ENCODE results near the gene MS4A4E.

MS4A4E gene

GRCh38 chr11:60222141-60222540, 20.8 kb downstream of the MS4A4E start:
- no peak overlapping the region for H3K9ac ChIP-seq
- H3K36me3 ChIP-seq (ENCODE audit: control insufficient read depth, insufficient read depth, low read length): no peaks in the 10 kb centered on the region
- no peaks in the 10 kb centered on the region for H3K79me2 ChIP-seq
- no peak overlapping the region for H3K27ac ChIP-seq
- TF ChIP-seq CTCF (IDR thresholded peaks at IDR 0.05): no peak
- H3K4me2 ChIP-seq (ENCODE audit: low read length): no peak overlapping the region
- no peaks in the 10 kb centered on the region for H3K4me1 ChIP-seq
- H3K4me3 ChIP-seq (ENCODE audit: low read depth, low read length): no peak overlapping the region
- no peaks in the 10 kb centered on the region for H3K9me3 ChIP-seq (ENCODE audit: control insufficient read depth, low read length)
- no peak overlapping the region for H2AFZ ChIP-seq
- no peaks in the 10 kb centered on the region for H3K27me3 ChIP-seq (ENCODE audit: control insufficient read depth, insufficient read depth, low read length)

GRCh38 chr11:60221692-60222091, 21.2 kb downstream of the MS4A4E start:
- Histone ChIP-seq H3K4me1 (no peaks in the 10 kb centered on the region), H3K79me2 (no peaks in the 10 kb centered on the region), H3K36me3 (ENCODE audit: control insufficient read depth, insufficient read depth, low read length) (no peaks in the 10 kb centered on the region), H3K4me3 (ENCODE audit: low read depth, low read length) (no peak overlapping the region), H3K27me3 (ENCODE audit: control insufficient read depth, insufficient read depth, low read length) (no peaks in the 10 kb centered on the region), H3K9ac (no peak overlapping the region), H3K4me2 (ENCODE audit: low read length) (no peak overlapping the region), H3K9me3 (ENCODE audit: control insufficient read depth, low read length) (no peaks in the 10 kb centered on the region), H2AFZ (no peak overlapping the region), H3K27ac (no peak overlapping the region)
- no peak for TF ChIP-seq CTCF (IDR thresholded peaks at IDR 0.05)

DNA sequence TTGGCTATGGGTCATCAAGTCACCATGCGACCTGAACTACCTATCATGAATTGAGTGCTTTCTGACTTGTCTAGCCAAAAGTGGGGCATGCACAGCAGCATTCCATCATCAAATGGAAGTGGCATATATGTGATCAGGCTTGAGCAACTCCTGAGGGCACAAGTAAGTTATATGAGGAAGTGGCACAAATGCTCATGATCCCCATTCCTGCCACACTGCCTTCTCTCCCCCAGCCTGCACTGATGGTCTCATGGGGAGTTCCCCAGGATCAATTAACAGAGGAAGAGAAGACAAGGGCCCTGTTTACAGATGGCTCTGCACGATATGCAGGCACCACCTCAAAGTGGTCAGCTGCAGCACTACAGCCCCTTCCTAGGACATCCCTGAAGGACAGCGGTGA, 21.8 kb downstream of the MS4A4E start:
- H3K9ac ChIP-seq: no peak overlapping the region
- H3K4me3 ChIP-seq (ENCODE audit: low read depth, low read length): no peak overlapping the region
- no peak overlapping the region for H3K27ac ChIP-seq
- no peak overlapping the region for H3K4me2 ChIP-seq (ENCODE audit: low read length)
- TF ChIP-seq CTCF (IDR thresholded peaks at IDR 0.05): no peak
- no peaks in the 10 kb centered on the region for H3K79me2 ChIP-seq
- H3K9me3 ChIP-seq (ENCODE audit: control insufficient read depth, low read length): no peaks in the 10 kb centered on the region
- no peaks in the 10 kb centered on the region for H3K36me3 ChIP-seq (ENCODE audit: control insufficient read depth, insufficient read depth, low read length)
- no peak overlapping the region for H2AFZ ChIP-seq
- no peaks in the 10 kb centered on the region for H3K4me1 ChIP-seq
- no peaks in the 10 kb centered on the region for H3K27me3 ChIP-seq (ENCODE audit: control insufficient read depth, insufficient read depth, low read length)

- no peaks in the 10 kb centered on the region for H3K36me3 ChIP-seq (ENCODE audit: control insufficient read depth, insufficient read depth, low read length)
- no peak overlapping the region for H3K4me3 ChIP-seq (ENCODE audit: low read depth, low read length)
- no peak overlapping the region for H2AFZ ChIP-seq
- no peaks in the 10 kb centered on the region for H3K79me2 ChIP-seq
- H3K4me1 ChIP-seq: no peaks in the 10 kb centered on the region
- H3K27ac ChIP-seq: no peak overlapping the region
- no peaks in the 10 kb centered on the region for H3K9me3 ChIP-seq (ENCODE audit: control insufficient read depth, low read length)
- H3K4me2 ChIP-seq (ENCODE audit: low read length): no peak overlapping the region
- no peaks in the 10 kb centered on the region for H3K27me3 ChIP-seq (ENCODE audit: control insufficient read depth, insufficient read depth, low read length)
- no peak overlapping the region for H3K9ac ChIP-seq
- no peak for TF ChIP-seq CTCF (IDR thresholded peaks at IDR 0.05)
These were observed 28.6 kb downstream of the MS4A4E start for GRCh38 chr11:60214386-60214785.

GRCh38 chr11:60211206-60211605, 31.7 kb downstream of the MS4A4E start:
- no peak overlapping the region for H3K4me2 ChIP-seq (ENCODE audit: low read length)
- no peak overlapping the region for H3K9ac ChIP-seq
- H3K9me3 ChIP-seq (ENCODE audit: control insufficient read depth, low read length): no peaks in the 10 kb centered on the region
- no peaks in the 10 kb centered on the region for H3K27me3 ChIP-seq (ENCODE audit: control insufficient read depth, insufficient read depth, low read length)
- H3K4me3 ChIP-seq (ENCODE audit: low read depth, low read length): no peak overlapping the region
- no peak for TF ChIP-seq CTCF (IDR thresholded peaks at IDR 0.05)
- H3K27ac ChIP-seq: no peak overlapping the region
- H2AFZ ChIP-seq: no peak overlapping the region
- H3K36me3 ChIP-seq (ENCODE audit: control insufficient read depth, insufficient read depth, low read length): no peaks in the 10 kb centered on the region
- no peaks in the 10 kb centered on the region for H3K79me2 ChIP-seq
- no peaks in the 10 kb centered on the region for H3K4me1 ChIP-seq
